Liver (tissue), 3 donors: ENCODE measurements around the gene TSPAN5.

Experiments
- RXRA ChIP-seq, 2 donors: IDR thresholded peaks; 2 replicates each; pipeline ENCODE4 v1.6.1; 2017 to 2018; ENCODE audit warnings: antibody characterized with exemption in 2 of 2, mild to moderate bottlenecking in 1 of 2
- ZBTB33 ChIP-seq: IDR thresholded peaks from 2 replicates; pipeline ENCODE4 v1.6.1; 2016; ENCODE audit warnings: antibody characterized with exemption
- TF ChIP-seq, protein P1 (sequence below): fragments of 150-350 bp; IDR thresholded peaks from 2 replicates; pipeline ENCODE4 v1.5.1; 2017; ENCODE audit warnings: improper control_type of control experiment, low read depth, low read length; ENCODE audit not compliant: missing input control
- donor health status: healthy.
- donor health status: healthy.

GRCh38 chr4:98612318-98613250 lies 45.8 kb downstream of the TSPAN5 start:
- TF ChIP-seq, protein P1, sequence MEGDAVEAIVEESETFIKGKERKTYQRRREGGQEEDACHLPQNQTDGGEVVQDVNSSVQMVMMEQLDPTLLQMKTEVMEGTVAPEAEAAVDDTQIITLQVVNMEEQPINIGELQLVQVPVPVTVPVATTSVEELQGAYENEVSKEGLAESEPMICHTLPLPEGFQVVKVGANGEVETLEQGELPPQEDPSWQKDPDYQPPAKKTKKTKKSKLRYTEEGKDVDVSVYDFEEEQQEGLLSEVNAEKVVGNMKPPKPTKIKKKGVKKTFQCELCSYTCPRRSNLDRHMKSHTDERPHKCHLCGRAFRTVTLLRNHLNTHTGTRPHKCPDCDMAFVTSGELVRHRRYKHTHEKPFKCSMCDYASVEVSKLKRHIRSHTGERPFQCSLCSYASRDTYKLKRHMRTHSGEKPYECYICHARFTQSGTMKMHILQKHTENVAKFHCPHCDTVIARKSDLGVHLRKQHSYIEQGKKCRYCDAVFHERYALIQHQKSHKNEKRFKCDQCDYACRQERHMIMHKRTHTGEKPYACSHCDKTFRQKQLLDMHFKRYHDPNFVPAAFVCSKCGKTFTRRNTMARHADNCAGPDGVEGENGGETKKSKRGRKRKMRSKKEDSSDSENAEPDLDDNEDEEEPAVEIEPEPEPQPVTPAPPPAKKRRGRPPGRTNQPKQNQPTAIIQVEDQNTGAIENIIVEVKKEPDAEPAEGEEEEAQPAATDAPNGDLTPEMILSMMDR = no peak
- TF ChIP-seq ZBTB33 (no peak), RXRA (IDR thresholded peaks at IDR 0.05) (no peak)
